HL-60 (cell line): ENCODE measurements around the gene ARHGAP30.

Source experiments
- DNase-seq, 2 experiments: peaks; one replicate each; pipeline ENCODE4 v3.0.0-alpha.2; 2010 to 2020; ENCODE audit warnings: low read depth in 1 of 2, low spot score in 1 of 2
- H3K27ac ChIP-seq: fragments of 250-450 bp; sonication (Bioruptor Pico); replicated peaks from 2 replicates; pipeline ENCODE4 v1.5.1; 2020; ENCODE audit warnings: mild to moderate bottlenecking, moderate library complexity
- H3K27me3 ChIP-seq: fragments of 250-450 bp; sonication (Bioruptor Pico); 2 replicates; pipeline ENCODE4 v1.5.1; 2021; ENCODE audit warnings: mild to moderate bottlenecking, moderate library complexity; ENCODE audit not compliant: insufficient read depth, poor library complexity, severe bottlenecking
- H3K4me3 ChIP-seq: replicated peaks from 2 replicates; pipeline ENCODE4 v1.5.1; 2011; ENCODE audit warnings: mild to moderate bottlenecking, control low read depth, low read length; ENCODE audit not compliant: insufficient read depth
- CTCF ChIP-seq: IDR thresholded peaks from one replicate; pipeline ENCODE4 v1.5.1; 2011; ENCODE audit warnings: low read length, control low read depth, inconsistent platforms; ENCODE audit not compliant: insufficient read depth
- GABPA ChIP-seq: IDR thresholded peaks from 2 replicates; pipeline ENCODE4 v1.6.1; 2012; ENCODE audit warnings: low read depth
- POLR2AphosphoS5 ChIP-seq: IDR thresholded peaks from 2 replicates; pipeline ENCODE4 v1.6.1; 2012; ENCODE audit warnings: low read depth
- REST ChIP-seq: IDR thresholded peaks from 2 replicates; pipeline ENCODE4 v1.6.1; 2012; ENCODE audit warnings: low read depth; ENCODE audit not compliant: insufficient replicate concordance
- SPI1 ChIP-seq: IDR thresholded peaks from 2 replicates; pipeline ENCODE4 v1.6.1; 2012; ENCODE audit warnings: low read depth, mild to moderate bottlenecking, borderline replicate concordance

ARHGAP30 gene

GRCh38 chr1:161008869-161009510, 60.7 kb downstream of the ARHGAP30 start:
- no peak for DNase-seq
- H3K27ac ChIP-seq, result no peak overlapping the region

GRCh38 chr1:161007369-161007768, 62.3 kb downstream of the ARHGAP30 start:
- H3K27ac ChIP-seq, result no peak overlapping the region
- H3K27me3 ChIP-seq, result no peaks in the 10 kb centered on the region
- H3K4me3 ChIP-seq, result no peak overlapping the region
- TF ChIP-seq GABPA (no peak), SPI1 (no peak), POLR2AphosphoS5 (no peak), REST (no peak), CTCF (no peak)
- no peak for DNase-seq

More at GRCh38 chr1:161008869-161009510, 60.7 kb downstream of the ARHGAP30 start:
- no peaks in the 10 kb centered on the region for H3K27me3 ChIP-seq
- TF ChIP-seq REST (no peak), SPI1 (no peak), GABPA (no peak), POLR2AphosphoS5 (no peak), CTCF (no peak)
- H3K4me3 ChIP-seq, result no peak overlapping the region

GRCh38 chr1:161006563-161006962, 63.1 kb downstream of the ARHGAP30 start:
- Histone ChIP-seq H3K27me3 (no peaks in the 10 kb centered on the region), H3K4me3 (no peak overlapping the region), H3K27ac (no peak overlapping the region)
- TF ChIP-seq POLR2AphosphoS5 (no peak), REST (no peak), SPI1 (no peak), CTCF (no peak), GABPA (no peak)
- DNase-seq, result no peak
